Chondrocyte (in vitro differentiated cells): Measurements from ENCODE around the gene LRATD1. TPM values are rescaled to one million over a fixed set of nuclear protein-coding genes. Genes with fewer than 3 reads are reported as not detected.

Source experiments
- DNase-seq: peaks from one replicate; pipeline ENCODE4 v3.0.0; 2021; ENCODE audit warnings: mixed read lengths, low spot score
- H3K27ac Mint-ChIP-seq: one replicate; pipeline ENCODE4 v1.8.0; 2021; ENCODE audit warnings: mild to moderate bottlenecking, moderate library complexity, mixed read lengths; ENCODE audit not compliant: unreplicated experiment
- H3K27me3 Mint-ChIP-seq: 2 replicates; pipeline ENCODE4 v1.8.0; 2021; ENCODE audit warnings: low read depth, mixed read lengths
- H3K36me3 Mint-ChIP-seq: 2 replicates; pipeline ENCODE4 v1.8.0; 2021; ENCODE audit warnings: low read depth, mixed read lengths
- H3K4me1 Mint-ChIP-seq: 2 replicates; pipeline ENCODE4 v1.8.0; 2021; ENCODE audit warnings: low read depth, mild to moderate bottlenecking, mixed read lengths
- H3K4me3 Mint-ChIP-seq: one replicate; pipeline ENCODE4 v1.8.0; 2021; ENCODE audit warnings: mild to moderate bottlenecking, moderate library complexity, mixed read lengths; ENCODE audit not compliant: unreplicated experiment
- H3K9me3 Mint-ChIP-seq: 2 replicates; pipeline ENCODE4 v1.8.0; 2021; ENCODE audit warnings: low read depth, mixed read lengths
- total RNA-seq: library from RNA; stranded (reverse); gene quantifications from 3 replicates; pipeline ENCODE4 v1.2.1, GENCODE V29; 2021
- TF ChIP-seq, protein P1 (sequence below): fragments of 200-600 bp; sonication (generic); IDR thresholded peaks from 2 replicates; pipeline ENCODE4 v1.5.0; 2021; ENCODE audit warnings: antibody characterized with exemption, mild to moderate bottlenecking, moderate library complexity

Gene LRATD1
- total RNA-seq, 1 donor from 2014 or later = not detected

- no peaks in the 10 kb centered on the region for H3K36me3 Mint-ChIP-seq
- no peak for DNase-seq
- H3K27me3 Mint-ChIP-seq = no peaks in the 10 kb centered on the region
- no peak overlapping the region for H3K27ac Mint-ChIP-seq
- H3K4me1 Mint-ChIP-seq = no peaks in the 10 kb centered on the region
- peaks cover 3% of the 10 kb centered on the region for H3K9me3 Mint-ChIP-seq
- TF ChIP-seq, protein P1, sequence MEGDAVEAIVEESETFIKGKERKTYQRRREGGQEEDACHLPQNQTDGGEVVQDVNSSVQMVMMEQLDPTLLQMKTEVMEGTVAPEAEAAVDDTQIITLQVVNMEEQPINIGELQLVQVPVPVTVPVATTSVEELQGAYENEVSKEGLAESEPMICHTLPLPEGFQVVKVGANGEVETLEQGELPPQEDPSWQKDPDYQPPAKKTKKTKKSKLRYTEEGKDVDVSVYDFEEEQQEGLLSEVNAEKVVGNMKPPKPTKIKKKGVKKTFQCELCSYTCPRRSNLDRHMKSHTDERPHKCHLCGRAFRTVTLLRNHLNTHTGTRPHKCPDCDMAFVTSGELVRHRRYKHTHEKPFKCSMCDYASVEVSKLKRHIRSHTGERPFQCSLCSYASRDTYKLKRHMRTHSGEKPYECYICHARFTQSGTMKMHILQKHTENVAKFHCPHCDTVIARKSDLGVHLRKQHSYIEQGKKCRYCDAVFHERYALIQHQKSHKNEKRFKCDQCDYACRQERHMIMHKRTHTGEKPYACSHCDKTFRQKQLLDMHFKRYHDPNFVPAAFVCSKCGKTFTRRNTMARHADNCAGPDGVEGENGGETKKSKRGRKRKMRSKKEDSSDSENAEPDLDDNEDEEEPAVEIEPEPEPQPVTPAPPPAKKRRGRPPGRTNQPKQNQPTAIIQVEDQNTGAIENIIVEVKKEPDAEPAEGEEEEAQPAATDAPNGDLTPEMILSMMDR = no peak
- no peak overlapping the region for H3K4me3 Mint-ChIP-seq
These were observed 43.9 kb downstream of the LRATD1 start for GRCh38 chr2:14676371-14676770.

DNA sequence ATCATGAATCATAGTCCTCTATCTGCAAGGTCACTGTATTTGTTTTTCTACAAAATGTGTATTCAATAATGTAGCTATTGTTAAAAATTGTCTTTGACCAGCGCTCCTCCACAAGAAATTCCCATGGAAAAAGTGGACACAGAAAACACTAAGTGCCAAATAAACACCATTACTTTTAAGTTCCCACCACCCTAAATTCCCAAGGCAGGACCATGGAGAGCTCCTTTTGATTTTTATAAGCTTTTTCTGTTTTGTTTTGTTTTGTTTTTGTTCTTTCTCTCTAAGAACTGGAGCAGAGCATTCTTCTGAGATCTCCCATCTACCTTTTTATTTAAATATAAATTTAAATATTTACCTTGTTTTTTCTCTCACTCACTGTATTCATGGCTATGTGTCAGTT, 44.5 kb downstream of the LRATD1 start:
- Mint-ChIP-seq H3K4me3 (no peak overlapping the region), H3K27me3 (no peaks in the 10 kb centered on the region), H3K27ac (no peak overlapping the region), H3K4me1 (no peaks in the 10 kb centered on the region), H3K9me3 (no peaks in the 10 kb centered on the region), H3K36me3 (no peaks in the 10 kb centered on the region)
- DNase-seq = no peak
- TF ChIP-seq, protein P1 = no peak

- H3K4me1 Mint-ChIP-seq = no peaks in the 10 kb centered on the region
- no peaks in the 10 kb centered on the region for H3K36me3 Mint-ChIP-seq
- DNase-seq = no peak
- TF ChIP-seq, protein P1 = no peak
- H3K27ac Mint-ChIP-seq = no peak overlapping the region
- no peak overlapping the region for H3K4me3 Mint-ChIP-seq
- no peaks in the 10 kb centered on the region for H3K27me3 Mint-ChIP-seq
- H3K9me3 Mint-ChIP-seq = no peaks in the 10 kb centered on the region
These were observed 46.2 kb downstream of the LRATD1 start for GRCh38 chr2:14678761-14679160.

DNA sequence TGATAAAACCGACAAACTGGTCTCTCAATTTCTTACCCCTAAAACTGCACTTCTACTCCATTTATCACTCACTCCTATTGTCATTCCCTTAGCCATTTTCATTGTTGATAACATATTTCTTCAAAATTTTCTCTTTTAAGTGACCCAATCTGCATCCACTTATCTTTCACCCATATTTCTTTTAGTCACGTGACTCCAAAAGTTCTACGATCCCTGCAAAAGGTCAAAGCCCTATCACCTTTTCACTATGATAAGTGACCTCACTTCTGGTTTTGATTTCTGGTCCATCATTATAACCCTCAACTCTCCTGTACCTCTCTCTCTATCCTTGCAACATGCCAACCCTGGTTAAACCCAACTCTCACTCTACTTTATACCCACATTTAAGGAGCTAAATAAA, 49.1 kb downstream of the LRATD1 start:
- TF ChIP-seq, protein P1 = no peak
- Mint-ChIP-seq H3K36me3 (no peaks in the 10 kb centered on the region), H3K9me3 (no peaks in the 10 kb centered on the region), H3K27me3 (no peaks in the 10 kb centered on the region), H3K27ac (no peak overlapping the region), H3K4me1 (no peaks in the 10 kb centered on the region), H3K4me3 (no peak overlapping the region)
- DNase-seq = no peak
